Effector memory CD8-positive, alpha-beta T cell (primary cell): Measurements from ENCODE around the gene CAPN15.
A peak's percentile ranks its signal among the peaks of the same experiment; 100 is the strongest.
"Not testable (repeated sequence)": the region's sequence is repeated elsewhere in the genome, so short reads cannot be mapped to it uniquely, and the experiment has no call there.

ENCODE experiments used
- ATAC-seq: fragments of 150-1000 bp; cut with Tn5 transposase; replicated peaks from 2 replicates; pipeline ENCODE4 v1.10.0; 2021; ENCODE audit warnings: mild to moderate bottlenecking, moderate library complexity
- DNase-seq, 3 experiments: peaks; one replicate each; pipeline ENCODE4 v3.0.0; 2021
- H3K27ac Mint-ChIP-seq, 2 donors: one replicate each; pipeline ENCODE4 v1.8.0; 2022; ENCODE audit warnings: mild to moderate bottlenecking in 2 of 2, mixed read lengths in 2 of 2, moderate library complexity in 2 of 2
- H3K27me3 Mint-ChIP-seq, 2 donors: one replicate each; pipeline ENCODE4 v1.8.0; 2022; ENCODE audit warnings: mixed read lengths in 2 of 2
- H3K36me3 Mint-ChIP-seq: one replicate; pipeline ENCODE4 v1.8.0; 2022; ENCODE audit warnings: mild to moderate bottlenecking, moderate library complexity, mixed read lengths; ENCODE audit not compliant: insufficient read depth
- H3K4me1 Mint-ChIP-seq, 2 donors: one replicate each; pipeline ENCODE4 v1.8.0; 2022; ENCODE audit warnings: low read depth in 2 of 2, mixed read lengths in 2 of 2
- H3K4me3 Mint-ChIP-seq, 2 donors: one replicate each; pipeline ENCODE4 v1.8.0; 2022; ENCODE audit warnings: mild to moderate bottlenecking in 2 of 2, mixed read lengths in 2 of 2, moderate library complexity in 2 of 2
- H3K9me3 Mint-ChIP-seq, 2 donors: one replicate each; pipeline ENCODE4 v1.8.0; 2022; ENCODE audit warnings: mixed read lengths in 2 of 2

Gene CAPN15

GRCh38 chr16:591231-591630 lies 63.7 kb downstream of the CAPN15 start:
- Mint-ChIP-seq H3K27ac (peak overlapping the region; percentile 57 to 77), H3K4me3 (peak overlapping the region; percentile 81 to 93), H3K9me3 (no peaks in the 10 kb centered on the region), H3K36me3 (peaks cover 26% of the 10 kb centered on the region), H3K27me3 (no peaks in the 10 kb centered on the region), H3K4me1 (peaks cover 45 to 47% of the 10 kb centered on the region in 2 donors)
- no peak for DNase-seq
- ATAC-seq = no peak

DNA sequence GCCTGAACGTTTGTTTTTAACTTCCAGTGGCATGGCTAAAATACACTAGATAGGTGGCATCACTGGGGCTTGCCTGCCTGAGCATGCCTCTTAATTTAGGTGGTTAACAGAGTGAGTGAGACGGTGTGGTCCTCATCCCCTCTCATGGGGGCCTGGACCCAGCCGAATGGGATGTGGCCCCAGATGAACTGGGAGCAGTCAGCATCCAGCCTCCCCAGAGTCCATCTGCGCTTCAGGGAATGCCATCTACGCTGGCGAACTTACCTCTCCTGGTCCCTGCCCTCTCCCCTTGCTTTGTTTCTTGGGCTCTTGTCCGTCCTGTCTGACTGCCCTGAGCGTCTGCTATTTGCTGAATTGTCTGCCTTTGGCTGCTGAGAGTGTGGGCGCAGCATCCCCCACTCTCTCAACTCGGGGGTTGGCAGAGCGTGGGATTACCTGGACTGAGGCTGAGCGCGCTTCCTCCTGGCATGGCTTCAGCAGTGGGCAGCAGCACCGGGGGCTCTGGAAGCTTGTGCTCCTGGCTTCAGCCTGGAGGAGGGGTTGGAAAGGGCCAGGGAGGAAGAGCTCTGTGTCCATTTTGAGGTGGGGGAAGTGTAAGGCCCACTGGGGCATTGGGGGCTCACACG lies 64.5 kb downstream of the CAPN15 start:
- H3K27ac Mint-ChIP-seq = no peak overlapping the region
- ATAC-seq = no peak
- H3K27me3 Mint-ChIP-seq = no peaks in the 10 kb centered on the region
- H3K9me3 Mint-ChIP-seq = no peaks in the 10 kb centered on the region
- no peak for DNase-seq
- H3K36me3 Mint-ChIP-seq = peaks cover 27% of the 10 kb centered on the region
- H3K4me3 Mint-ChIP-seq = peak overlapping the region; percentile 81 to 93
- peaks cover 51% of the 10 kb centered on the region in 2 donors for H3K4me1 Mint-ChIP-seq

GRCh38 chr16:592518-593306 lies 65.2 kb downstream of the CAPN15 start:
- DNase-seq (no peak), ATAC-seq (no peak)
- Mint-ChIP-seq H3K27me3 (no peaks in the 10 kb centered on the region), H3K4me3 (peak overlapping the region in 1 of 2 donors; percentile 40), H3K4me1 (peaks cover 48 to 51% of the 10 kb centered on the region in 2 donors), H3K27ac (peak overlapping the region in 1 of 2 donors; percentile 49), H3K9me3 (no peaks in the 10 kb centered on the region), H3K36me3 (peaks cover 29% of the 10 kb centered on the region)

DNA sequence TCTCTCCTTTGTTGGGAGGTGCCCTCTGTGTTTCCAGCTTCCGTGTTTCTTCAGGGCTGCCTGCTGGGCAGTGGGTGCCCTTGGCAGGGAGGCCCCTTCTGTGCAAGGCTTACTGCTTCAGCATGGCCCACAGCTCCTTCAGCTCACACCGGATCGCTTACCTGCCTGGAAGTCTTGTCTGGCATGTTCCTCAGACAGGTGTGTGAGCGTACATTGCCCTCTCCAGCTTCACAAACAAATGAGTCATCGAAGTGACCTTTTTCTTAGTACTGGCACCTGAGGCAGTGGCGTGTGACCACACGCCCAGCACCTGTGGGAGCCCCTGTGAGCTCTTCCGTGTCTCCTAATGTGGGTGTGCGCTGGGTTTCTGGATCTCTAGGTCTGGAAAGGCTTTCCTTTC lies 65.9 kb downstream of the CAPN15 start:
- ATAC-seq (no peak), DNase-seq (no peak)
- peaks cover 44 to 47% of the 10 kb centered on the region in 2 donors for H3K4me1 Mint-ChIP-seq
- no peaks in the 10 kb centered on the region for H3K9me3 Mint-ChIP-seq
- peak overlapping the region in 1 of 2 donors; percentile 49 for H3K27ac Mint-ChIP-seq
- peak overlapping the region in 1 of 2 donors; percentile 40 for H3K4me3 Mint-ChIP-seq
- H3K27me3 Mint-ChIP-seq = no peaks in the 10 kb centered on the region
- peaks cover 27% of the 10 kb centered on the region for H3K36me3 Mint-ChIP-seq

GRCh38 chr16:593807-594206 lies 66.3 kb downstream of the CAPN15 start:
- no peaks in the 10 kb centered on the region for H3K9me3 Mint-ChIP-seq
- peak overlapping the region in 1 of 2 donors; percentile 7 for H3K4me3 Mint-ChIP-seq
- DNase-seq = no peak
- H3K4me1 Mint-ChIP-seq = peaks cover 41 to 44% of the 10 kb centered on the region in 2 donors
- H3K36me3 Mint-ChIP-seq = peaks cover 31% of the 10 kb centered on the region
- peak overlapping the region in 1 of 2 donors; percentile 49 for H3K27ac Mint-ChIP-seq
- no peaks in the 10 kb centered on the region for H3K27me3 Mint-ChIP-seq
- no peak for ATAC-seq

DNA sequence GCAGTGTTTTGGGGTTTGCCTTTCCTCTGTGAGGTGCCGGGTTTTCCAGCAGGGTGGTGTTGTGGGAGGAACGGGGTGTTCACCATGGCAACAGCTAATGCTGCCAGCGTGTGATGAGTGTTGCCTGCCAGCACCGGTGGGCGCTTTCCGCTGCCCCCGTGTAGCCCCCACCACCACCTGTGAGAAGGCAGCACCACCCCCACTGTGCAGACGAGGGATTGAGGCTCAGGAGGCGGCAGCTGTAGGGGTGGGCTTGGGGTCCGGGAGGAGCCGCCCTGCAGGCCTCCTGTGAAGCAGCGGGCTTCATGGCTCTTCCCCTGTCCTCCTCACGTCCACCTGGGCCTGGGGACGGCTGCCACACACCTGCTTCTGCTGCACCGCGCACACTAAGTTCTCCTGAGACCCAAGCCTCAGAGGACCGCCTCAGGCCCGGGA lies 67.6 kb downstream of the CAPN15 start:
- no peak for DNase-seq
- peaks cover 41 to 44% of the 10 kb centered on the region in 2 donors for H3K4me1 Mint-ChIP-seq
- no peak overlapping the region for H3K27ac Mint-ChIP-seq
- H3K4me3 Mint-ChIP-seq = no peak overlapping the region
- H3K27me3 Mint-ChIP-seq = no peaks in the 10 kb centered on the region
- no peak for ATAC-seq
- peaks cover 23% of the 10 kb centered on the region for H3K36me3 Mint-ChIP-seq
- H3K9me3 Mint-ChIP-seq = no peaks in the 10 kb centered on the region

DNA sequence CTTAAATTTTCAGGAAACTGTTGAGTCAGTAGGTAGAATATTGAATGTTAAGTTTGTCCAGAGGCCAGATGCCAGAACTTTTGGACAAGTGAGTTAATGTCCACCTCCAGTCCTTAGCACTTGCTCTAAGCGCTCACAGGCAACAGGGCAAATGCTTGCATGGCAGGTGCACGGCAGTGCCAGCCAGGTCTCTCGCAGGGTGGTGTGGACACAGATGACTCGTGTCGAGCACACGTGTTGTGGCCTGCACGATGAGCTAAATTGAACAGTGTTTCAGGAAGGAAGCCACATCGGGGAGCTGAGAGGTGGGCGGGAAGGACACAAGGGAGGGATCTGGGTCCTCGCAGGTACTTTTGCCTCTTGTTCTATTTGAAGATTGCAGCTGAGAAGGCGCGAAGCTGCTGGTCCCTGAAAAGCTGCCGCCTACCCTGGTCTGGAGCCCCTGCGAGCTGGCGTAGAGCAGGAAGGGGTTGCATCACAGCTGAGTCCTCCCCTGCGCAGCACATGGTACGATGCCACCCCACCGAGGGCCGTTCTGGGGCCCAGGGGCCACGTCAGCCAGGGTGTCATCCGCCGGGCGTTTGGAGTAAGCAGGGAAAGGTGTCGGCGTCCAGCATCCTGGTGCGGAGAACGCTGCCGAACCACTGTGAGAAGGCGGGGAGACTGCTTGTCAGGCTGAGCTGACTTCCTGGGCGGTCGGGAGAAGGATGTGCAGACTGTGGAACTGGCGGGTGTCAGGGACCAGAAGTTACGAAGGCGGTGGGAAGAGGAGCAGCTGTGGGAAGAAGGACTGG lies 68.6 kb downstream of the CAPN15 start:
- H3K36me3 Mint-ChIP-seq = peaks cover 18% of the 10 kb centered on the region
- no peak for DNase-seq
- peak; percentile 31 for ATAC-seq
- H3K9me3 Mint-ChIP-seq = no peaks in the 10 kb centered on the region
- peak overlapping the region in 1 of 2 donors; percentile 41 for H3K4me3 Mint-ChIP-seq
- peaks cover 36% of the 10 kb centered on the region in 2 donors for H3K4me1 Mint-ChIP-seq
- no peaks in the 10 kb centered on the region for H3K27me3 Mint-ChIP-seq
- peak overlapping the region; percentile 65 to 83 for H3K27ac Mint-ChIP-seq

DNA sequence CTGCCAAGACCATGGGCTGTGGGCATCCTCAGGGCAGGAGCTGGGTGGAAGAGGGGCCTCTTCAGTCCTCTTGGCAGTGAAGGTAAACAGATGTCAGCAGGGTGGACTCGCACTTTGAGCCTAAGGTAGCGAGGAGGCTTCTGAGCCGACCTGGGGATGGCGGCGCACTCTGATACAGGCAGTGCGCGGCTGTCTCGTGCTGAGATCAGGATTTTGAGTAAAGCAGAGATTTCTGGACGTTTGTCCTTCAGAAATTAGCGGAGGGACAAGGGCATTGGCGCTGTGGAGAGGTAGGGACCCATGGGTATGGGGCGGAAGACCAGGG lies 69.2 kb downstream of the CAPN15 start:
- DNase-seq (no peak), ATAC-seq (no peak)
- H3K4me1 Mint-ChIP-seq = peaks cover 30 to 34% of the 10 kb centered on the region in 2 donors
- H3K27ac Mint-ChIP-seq = peak overlapping the region; percentile 65 to 83
- H3K36me3 Mint-ChIP-seq = peaks cover 16% of the 10 kb centered on the region
- no peak overlapping the region for H3K4me3 Mint-ChIP-seq
- no peaks in the 10 kb centered on the region for H3K27me3 Mint-ChIP-seq
- H3K9me3 Mint-ChIP-seq = no peaks in the 10 kb centered on the region

DNA sequence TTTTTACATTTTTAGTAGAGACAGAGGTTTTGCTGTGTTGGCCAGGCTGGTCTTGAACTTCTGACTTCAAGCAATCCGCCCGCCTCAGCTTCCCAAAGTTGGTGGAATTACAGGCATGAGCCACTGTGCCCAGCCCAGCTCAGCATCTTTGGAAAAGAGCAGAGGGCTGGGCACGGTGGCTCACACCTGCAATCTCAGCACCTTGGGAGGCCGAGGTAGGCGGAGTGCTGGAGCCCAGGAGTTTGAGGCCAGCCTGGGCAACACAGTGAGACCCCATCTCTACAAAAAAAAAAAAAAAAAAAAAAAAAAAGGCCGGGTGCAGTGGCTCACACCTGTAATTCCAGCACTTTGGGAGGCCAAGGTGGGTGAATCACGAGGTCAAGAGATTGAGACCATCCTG lies 70.1 kb downstream of the CAPN15 start:
- H3K27me3 Mint-ChIP-seq, ATAC-seq, H3K4me3 Mint-ChIP-seq, H3K27ac Mint-ChIP-seq, DNase-seq, H3K9me3 Mint-ChIP-seq: not testable (repeated sequence)
- Mint-ChIP-seq H3K4me1 (peaks cover 26 to 28% of the 10 kb centered on the region in 2 donors), H3K36me3 (peaks cover 13% of the 10 kb centered on the region)

- Mint-ChIP-seq H3K4me3 (no peak overlapping the region), H3K4me1 (peaks cover 28 to 32% of the 10 kb centered on the region in 2 donors), H3K9me3 (no peaks in the 10 kb centered on the region), H3K27ac (peak overlapping the region in 1 of 2 donors; percentile 70), H3K27me3 (no peaks in the 10 kb centered on the region), H3K36me3 (peaks cover 13% of the 10 kb centered on the region)
- ATAC-seq = no peak
- no peak for DNase-seq
Observed at GRCh38 chr16:598823-599739, 71.6 kb downstream of the CAPN15 start.

GRCh38 chr16:600781-601180 lies 73.3 kb downstream of the CAPN15 start:
- H3K4me3 Mint-ChIP-seq = no peak overlapping the region
- DNase-seq (no peak), ATAC-seq (no peak)
- H3K9me3 Mint-ChIP-seq = no peaks in the 10 kb centered on the region
- no peaks in the 10 kb centered on the region for H3K27me3 Mint-ChIP-seq
- no peak overlapping the region for H3K27ac Mint-ChIP-seq
- H3K4me1 Mint-ChIP-seq = peaks cover 19 to 20% of the 10 kb centered on the region in 2 donors
- peaks cover 13% of the 10 kb centered on the region for H3K36me3 Mint-ChIP-seq

DNA sequence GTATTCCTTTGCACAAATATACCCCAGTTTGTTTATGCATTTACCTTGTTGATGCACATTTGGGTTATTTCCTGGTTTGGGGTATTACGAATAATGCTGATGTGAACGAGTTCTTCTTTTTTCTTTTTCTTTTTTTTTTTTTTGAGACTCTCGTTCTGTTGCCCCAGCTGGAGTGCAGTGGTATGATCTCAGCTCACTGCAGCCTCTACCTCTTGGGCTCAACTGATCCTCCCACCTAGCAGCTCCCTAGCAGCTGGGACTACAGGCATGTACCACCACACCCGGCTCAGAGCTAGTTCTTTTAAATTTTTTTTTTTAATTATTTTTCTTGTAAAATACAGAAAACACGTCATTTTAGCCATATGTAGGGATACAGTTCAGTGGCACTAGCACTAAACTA lies 76.4 kb downstream of the CAPN15 start:
- Mint-ChIP-seq H3K27me3 (no peaks in the 10 kb centered on the region), H3K9me3 (no peaks in the 10 kb centered on the region), H3K27ac (peak overlapping the region in 1 of 2 donors; percentile 45), H3K36me3 (peaks cover 3% of the 10 kb centered on the region), H3K4me1 (peaks cover 12 to 17% of the 10 kb centered on the region in 2 donors), H3K4me3 (no peak overlapping the region)
- ATAC-seq (no peak), DNase-seq (no peak)
